Fibroblast of lung (primary cell): ENCODE data around the gene RMND5A. TPM values are rescaled to one million over a fixed set of nuclear protein-coding genes. Genes with fewer than 3 reads are reported as not detected.

ENCODE experiments used
- DNase-seq, 2 donors: peaks; one replicate each; pipeline versions ENCODE4 v3.0.0 to v3.0.0-alpha.2; 2010; ENCODE audit warnings: low read depth in 2 of 2
- H2AFZ ChIP-seq: 2 replicates; pipeline ENCODE4 v1.5.1; 2012; ENCODE audit warnings: low read length, control low read depth, inconsistent platforms
- H3K27ac ChIP-seq: 2 replicates; pipeline ENCODE4 v1.5.1; 2011; ENCODE audit warnings: low read length, control low read depth; ENCODE audit not compliant: insufficient read depth
- H3K27me3 ChIP-seq: 2 replicates; pipeline ENCODE4 v1.5.1; 2011; ENCODE audit warnings: mild to moderate bottlenecking, low read length; ENCODE audit not compliant: control insufficient read depth, insufficient read depth
- H3K36me3 ChIP-seq: 2 replicates; pipeline ENCODE4 v1.5.1; 2011; ENCODE audit warnings: low read length; ENCODE audit not compliant: control insufficient read depth, insufficient read depth
- H3K4me1 ChIP-seq: 2 replicates; pipeline ENCODE4 v1.5.1; 2011; ENCODE audit warnings: low read length; ENCODE audit not compliant: control insufficient read depth, insufficient read depth; ENCODE audit errors: extremely low read depth
- H3K4me2 ChIP-seq: 2 replicates; pipeline ENCODE4 v1.5.1; 2011; ENCODE audit warnings: low read length, control low read depth; ENCODE audit not compliant: insufficient read depth; ENCODE audit errors: extremely low read depth
- H3K4me3 ChIP-seq, 4 experiments: fragments of 200-600 bp in 1 of 4; sonication (generic) in 1 of 4; replicated peaks in 1 of 4; 2 replicates each; pipeline ENCODE4 v1.5.1; 2011 to 2016; ENCODE audit warnings: low read length in 4 of 4, low read depth in 3 of 4, mild to moderate bottlenecking in 3 of 4, control low read depth in 2 of 4, inconsistent platforms in 1 of 4, mixed read lengths in 1 of 4; ENCODE audit not compliant: insufficient read depth in 1 of 4; ENCODE audit errors: control extremely low read depth in 1 of 4
- H3K79me2 ChIP-seq: 2 replicates; pipeline ENCODE4 v1.5.1; 2012; ENCODE audit warnings: mild to moderate bottlenecking, low read length, inconsistent platforms; ENCODE audit not compliant: control insufficient read depth, insufficient read depth
- H3K9ac ChIP-seq: 2 replicates; pipeline ENCODE4 v1.5.1; 2011; ENCODE audit warnings: mild to moderate bottlenecking, low read length, control low read depth; ENCODE audit not compliant: insufficient read depth
- H3K9me3 ChIP-seq: 2 replicates; pipeline ENCODE4 v1.5.1; 2012; ENCODE audit warnings: low read depth, low read length; ENCODE audit not compliant: control insufficient read depth, insufficient read depth
- H4K20me1 ChIP-seq: 2 replicates; pipeline ENCODE4 v1.5.1; 2011; ENCODE audit warnings: low read length; ENCODE audit not compliant: control insufficient read depth, insufficient read depth; ENCODE audit errors: extremely low read depth
- CTCF ChIP-seq, 2 donors: IDR thresholded peaks in 1 of 2; conservative IDR thresholded peaks in 1 of 2; 1 replicate in 1 of 2; 2 replicates in 1 of 2; pipeline ENCODE4 v1.5.1; 2011 to 2012; ENCODE audit warnings: low read length in 2 of 2, control low read depth in 1 of 2, inconsistent platforms in 1 of 2, low read depth in 1 of 2, mild to moderate bottlenecking in 1 of 2
- EZH2 ChIP-seq: IDR thresholded peaks from 2 replicates; pipeline ENCODE4 v1.5.1; 2012; ENCODE audit warnings: low read length, control low read depth, mild to moderate bottlenecking; ENCODE audit errors: missing control alignments
- polyA plus RNA-seq, 2 donors: library from polyadenylated mRNA; depleted of rRNA in 1 of 2; stranded (reverse) in 1 of 2; unstranded in 1 of 2; fragments of >200 nt; gene quantifications; 2 replicates each; pipeline ENCODE4 v1.2.1, GENCODE V29; 2011 to 2012; ENCODE audit warnings: missing spikeins in 1 of 2
- total RNA-seq: library from RNA; depleted of rRNA; stranded (reverse); fragments of >200 nt; gene quantifications from 2 replicates; pipeline ENCODE4 v1.2.1, GENCODE V29; 2014

The RMND5A gene
- total and polyA plus RNA-seq, 2 donors (not counting 1 experiment from before 2014, with no cell fraction given) = 7.5 to 17.3 TPM

GRCh38 chr2:86675511-86676015, 44.5 kb upstream of the RMND5A start:
- Histone ChIP-seq H2AFZ (no peak overlapping the region), H3K9me3 (no peaks in the 10 kb centered on the region), H3K27ac (no peak overlapping the region), H3K4me3 (no peak overlapping the region), H3K4me2 (no peak overlapping the region), H3K9ac (no peak overlapping the region), H3K36me3 (no peaks in the 10 kb centered on the region), H4K20me1 (no peaks in the 10 kb centered on the region), H3K4me1 (no peaks in the 10 kb centered on the region), H3K79me2 (no peaks in the 10 kb centered on the region), H3K27me3 (peaks cover 4% of the 10 kb centered on the region)
- TF ChIP-seq EZH2 (no peak), CTCF (conservative IDR thresholded peaks at IDR 0.05 in 1 of 2, IDR thresholded peaks at IDR 0.05 in 1 of 2; ENCODE audit: low read depth in 1 of 2, low read length in 2 of 2) (no peak)
- no peak for DNase-seq

- Histone ChIP-seq H3K9ac (no peak overlapping the region), H3K79me2 (no peaks in the 10 kb centered on the region), H3K36me3 (no peaks in the 10 kb centered on the region), H3K9me3 (no peaks in the 10 kb centered on the region), H3K4me1 (no peaks in the 10 kb centered on the region), H3K27ac (no peak overlapping the region), H3K4me3 (no peak overlapping the region), H4K20me1 (no peaks in the 10 kb centered on the region), H2AFZ (no peak overlapping the region), H3K27me3 (peaks cover 4% of the 10 kb centered on the region), H3K4me2 (no peak overlapping the region)
- DNase-seq = no peak
- TF ChIP-seq CTCF (conservative IDR thresholded peaks at IDR 0.05 in 1 of 2, IDR thresholded peaks at IDR 0.05 in 1 of 2; ENCODE audit: low read depth in 1 of 2, low read length in 2 of 2) = no peak
- TF ChIP-seq EZH2 = no peak
These were observed 42.3 kb upstream of the RMND5A start for GRCh38 chr2:86677816-86678215.

GRCh38 chr2:86679036-86679435, 41.1 kb upstream of the RMND5A start:
- H4K20me1 ChIP-seq = no peaks in the 10 kb centered on the region
- H3K79me2 ChIP-seq = no peaks in the 10 kb centered on the region
- no peaks in the 10 kb centered on the region for H3K4me1 ChIP-seq
- no peak overlapping the region for H3K4me3 ChIP-seq
- peaks cover 4% of the 10 kb centered on the region for H3K27me3 ChIP-seq
- H3K9ac ChIP-seq = no peak overlapping the region
- H3K27ac ChIP-seq = no peak overlapping the region
- no peak overlapping the region for H2AFZ ChIP-seq
- H3K36me3 ChIP-seq = no peaks in the 10 kb centered on the region
- H3K9me3 ChIP-seq = no peaks in the 10 kb centered on the region
- TF ChIP-seq EZH2 (no peak), CTCF (conservative IDR thresholded peaks at IDR 0.05 in 1 of 2, IDR thresholded peaks at IDR 0.05 in 1 of 2; ENCODE audit: low read depth in 1 of 2, low read length in 2 of 2) (no peak)
- no peak for DNase-seq
- H3K4me2 ChIP-seq = no peak overlapping the region
